Measurements from ENCODE around the gene VAV2.

GRCh38 chr9:133939171-133939785 is 52.8 kb downstream of the VAV2 start:
- TF ChIP-seq CTCF (conservative IDR thresholded peaks at IDR 0.05) (no peak), ZFX (IDR thresholded peaks at IDR 0.05) (no peak)

All from C4-2B (cell line).